Activated CD4-positive, CD25-positive, alpha-beta regulatory T cell treated with anti-CD3 and anti-CD28 coated beads, Interleukin-2, amount 50 U/mL, for 24 hours (primary cell): Measurements from ENCODE around the gene ARHGEF25.
"Not testable (repeated sequence)": the region's sequence is repeated elsewhere in the genome, so short reads cannot be mapped to it uniquely, and the experiment has no call there.

Experiments used
- ATAC-seq, 2 donors: fragments of 150-1000 bp; cut with Tn5 transposase; one replicate each; pipeline ENCODE4 v1.10.0; 2021; ENCODE audit warnings: mild to moderate bottlenecking in 1 of 2, moderate library complexity in 1 of 2

ARHGEF25 gene

DNA sequence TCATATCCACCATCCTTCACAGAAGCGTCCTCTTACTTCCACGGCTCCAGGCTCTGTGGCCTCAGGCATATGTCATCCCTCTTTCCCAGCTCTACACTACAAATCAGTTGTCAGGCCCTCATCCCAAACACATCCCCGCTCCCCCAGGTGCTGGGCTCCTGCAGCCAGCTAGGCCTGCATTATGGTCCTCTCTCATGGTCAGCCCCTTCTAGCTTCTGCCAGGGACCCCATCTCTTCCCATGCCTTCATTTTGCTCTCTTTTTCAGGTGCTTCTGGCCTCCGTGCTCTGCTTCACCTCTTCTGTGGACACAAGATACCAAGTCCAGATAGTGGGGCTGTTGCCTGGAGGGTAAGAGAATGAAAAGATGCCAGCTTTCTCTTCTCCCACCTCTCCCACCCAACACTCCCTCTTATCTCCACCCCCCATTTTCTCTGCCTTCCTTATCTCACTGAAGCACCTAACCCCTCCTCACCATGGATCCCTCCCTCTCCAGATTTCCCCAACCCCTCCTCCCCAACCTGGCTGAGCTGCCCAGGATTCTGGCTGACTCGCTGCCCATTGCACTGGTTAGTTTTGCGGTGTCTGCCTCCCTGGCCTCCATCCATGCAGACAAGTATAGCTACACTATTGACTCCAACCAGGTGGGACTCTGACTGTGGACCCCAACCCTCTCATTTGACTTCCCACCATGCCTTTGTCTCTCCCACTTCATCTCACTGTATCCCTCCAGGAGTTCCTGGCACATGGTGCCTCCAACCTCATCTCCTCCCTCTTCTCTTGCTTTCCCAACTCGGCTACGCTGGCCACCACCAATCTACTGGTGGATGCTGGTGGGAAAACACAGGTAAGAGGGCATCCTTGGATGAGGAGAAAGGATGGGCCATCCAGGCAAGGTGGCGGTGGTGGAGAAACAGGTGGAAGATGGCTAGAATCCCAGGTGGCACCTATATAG is 11.3 kb downstream of the ARHGEF25 start:
- no peak for ATAC-seq

DNA sequence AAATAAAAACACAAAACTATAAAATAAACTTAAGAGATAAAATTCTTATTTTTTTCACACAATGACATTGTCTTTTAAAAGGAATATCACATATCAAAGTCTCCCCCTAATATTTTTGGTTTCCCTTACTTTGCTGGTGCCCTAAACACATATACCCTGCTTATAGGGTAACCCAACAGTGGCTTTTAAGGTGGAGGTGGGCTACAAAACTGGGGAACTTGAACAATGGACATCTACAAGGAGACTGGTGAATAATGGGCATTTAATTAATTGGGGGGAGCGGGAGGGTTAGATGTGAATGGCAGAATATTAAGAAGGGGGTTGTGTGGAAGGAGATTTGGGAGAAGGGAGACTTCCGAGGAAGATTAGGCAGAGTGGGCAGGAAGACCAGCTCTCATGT is 12.2 kb downstream of the ARHGEF25 start:
- ATAC-seq: no peak

DNA sequence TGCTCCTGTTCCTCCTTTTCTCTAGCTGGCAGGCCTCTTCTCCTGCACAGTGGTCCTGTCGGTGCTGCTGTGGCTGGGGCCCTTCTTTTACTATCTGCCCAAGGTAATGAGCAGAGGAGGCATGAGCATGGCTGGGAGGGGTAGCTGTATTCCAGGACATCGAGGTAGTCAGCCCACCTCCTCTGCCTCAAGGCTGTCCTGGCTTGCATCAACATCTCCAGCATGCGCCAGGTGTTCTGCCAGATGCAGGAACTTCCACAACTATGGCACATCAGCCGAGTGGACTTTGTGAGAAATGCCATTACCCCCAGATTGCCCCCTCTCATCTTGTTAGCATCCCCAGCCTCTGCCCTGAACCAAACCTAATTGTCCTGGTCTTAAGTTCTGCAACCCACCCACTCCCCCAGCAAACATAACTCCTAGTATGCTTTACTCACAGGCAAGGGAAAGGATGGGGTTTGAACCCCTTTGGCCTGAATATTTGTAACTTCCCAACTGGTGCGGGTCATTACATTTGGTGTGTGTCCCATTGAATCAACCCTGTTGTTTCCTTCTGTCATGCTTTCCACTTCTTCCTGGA is 12.7 kb downstream of the ARHGEF25 start:
- no peak for ATAC-seq

DNA sequence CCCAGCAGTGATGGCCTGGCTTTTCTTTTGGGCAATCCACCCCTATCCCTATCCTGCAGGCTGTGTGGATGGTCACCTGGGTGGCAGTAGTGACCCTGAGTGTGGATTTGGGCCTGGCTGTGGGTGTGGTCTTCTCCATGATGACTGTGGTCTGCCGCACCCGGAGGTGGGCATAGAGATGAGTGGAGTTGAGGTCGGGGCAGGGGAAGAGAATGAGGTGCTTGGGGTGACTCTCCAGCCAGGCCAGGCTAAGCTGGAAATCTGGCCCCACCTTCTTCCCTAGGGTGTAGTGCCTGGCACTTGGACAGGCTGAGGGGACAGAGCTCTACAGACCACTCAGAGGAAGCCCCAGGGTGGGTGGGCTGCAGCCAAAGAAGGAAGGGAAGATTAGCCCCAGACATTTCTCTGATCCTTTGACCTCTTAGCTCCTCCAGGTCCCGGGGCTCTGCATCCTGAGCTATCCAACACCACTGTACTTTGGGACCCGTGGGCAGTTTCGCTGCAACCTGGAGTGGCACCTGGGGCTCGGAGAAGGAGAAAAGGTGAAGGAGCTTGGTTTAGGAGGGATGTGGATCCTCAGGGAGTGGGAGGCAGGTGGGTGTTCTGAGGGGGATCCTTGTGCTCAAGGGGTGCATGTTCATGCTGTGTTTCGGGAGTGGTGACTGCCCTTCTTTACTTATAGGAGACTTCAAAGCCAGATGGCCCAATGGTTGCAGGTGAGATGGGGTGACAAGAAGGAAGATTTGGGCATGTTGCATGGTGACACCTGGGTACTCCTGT is 13.4 kb downstream of the ARHGEF25 start:
- ATAC-seq: no peak

DNA sequence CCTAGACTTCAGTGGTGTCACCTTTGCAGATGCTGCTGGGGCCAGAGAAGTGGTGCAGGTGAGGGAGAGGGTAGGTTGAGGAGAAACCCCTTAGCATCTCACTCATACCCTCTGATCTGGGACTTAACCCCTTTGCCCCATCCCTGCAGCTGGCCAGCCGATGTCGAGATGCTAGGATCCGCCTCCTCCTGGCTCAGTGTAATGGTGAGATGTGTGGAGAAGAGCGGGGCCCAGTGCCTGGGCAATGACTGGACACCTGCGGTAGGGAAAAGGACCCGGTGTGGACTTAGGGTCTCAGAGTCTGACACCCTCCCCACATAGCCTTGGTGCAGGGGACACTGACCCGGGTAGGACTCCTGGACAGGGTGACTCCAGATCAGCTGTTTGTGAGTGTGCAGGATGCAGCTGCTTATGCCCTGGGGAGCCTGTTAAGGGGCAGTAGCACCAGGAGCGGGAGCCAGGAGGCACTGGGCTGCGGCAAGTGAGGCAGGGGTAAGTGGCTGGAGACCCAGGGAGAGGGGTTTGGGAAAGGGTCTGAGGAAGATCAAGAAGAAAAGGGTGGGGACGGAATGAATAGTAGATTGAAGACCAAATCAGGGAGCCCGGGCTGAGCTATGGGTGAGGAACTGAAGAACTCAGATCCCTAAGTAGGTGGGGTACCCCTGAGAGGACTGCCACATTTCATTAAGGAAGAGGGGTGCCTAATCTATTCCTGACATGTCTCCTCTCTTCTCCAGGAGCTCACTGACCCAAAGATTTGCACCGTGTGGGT is 14.2 kb downstream of the ARHGEF25 start:
- ATAC-seq: no peak

DNA sequence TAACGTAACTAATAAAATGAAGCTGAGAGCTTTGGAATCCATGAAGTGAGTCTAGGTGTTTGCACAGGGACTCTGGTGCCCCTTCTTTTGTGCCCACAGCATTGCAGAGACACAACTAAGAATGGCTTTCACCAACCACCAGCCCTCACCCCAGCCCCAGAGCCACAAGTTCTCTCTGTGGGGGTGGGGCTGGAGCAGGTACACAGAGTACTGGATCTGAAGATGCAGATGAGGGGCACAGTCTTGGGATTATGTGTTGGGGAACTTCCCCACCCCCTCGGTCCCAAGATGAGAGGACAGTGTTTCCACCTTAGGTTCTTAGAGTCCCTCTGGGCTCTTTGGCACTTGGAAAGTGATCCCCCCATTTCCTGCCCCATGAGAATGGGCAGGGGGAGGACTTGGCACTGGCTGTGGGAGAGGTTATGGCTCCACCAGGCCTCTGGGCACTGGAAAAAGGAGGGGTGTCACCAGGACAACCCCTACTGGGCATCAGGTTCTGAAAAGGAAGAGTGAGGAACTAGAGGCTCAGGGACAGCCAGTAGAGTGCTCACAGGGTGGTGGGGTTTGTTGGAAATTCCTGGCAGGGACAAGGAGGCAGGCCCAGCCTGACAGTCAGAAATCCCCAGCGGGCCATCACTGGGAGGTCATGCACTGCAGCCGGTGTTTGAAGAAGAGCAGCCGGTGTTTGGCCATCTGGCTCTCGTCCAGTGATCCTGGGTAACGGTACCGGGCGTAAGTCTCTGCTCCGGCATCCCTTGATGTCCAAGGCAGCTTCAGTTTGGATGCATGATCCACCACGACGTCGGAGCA is 15.1 kb downstream of the ARHGEF25 start:
- ATAC-seq: no peak

DNA sequence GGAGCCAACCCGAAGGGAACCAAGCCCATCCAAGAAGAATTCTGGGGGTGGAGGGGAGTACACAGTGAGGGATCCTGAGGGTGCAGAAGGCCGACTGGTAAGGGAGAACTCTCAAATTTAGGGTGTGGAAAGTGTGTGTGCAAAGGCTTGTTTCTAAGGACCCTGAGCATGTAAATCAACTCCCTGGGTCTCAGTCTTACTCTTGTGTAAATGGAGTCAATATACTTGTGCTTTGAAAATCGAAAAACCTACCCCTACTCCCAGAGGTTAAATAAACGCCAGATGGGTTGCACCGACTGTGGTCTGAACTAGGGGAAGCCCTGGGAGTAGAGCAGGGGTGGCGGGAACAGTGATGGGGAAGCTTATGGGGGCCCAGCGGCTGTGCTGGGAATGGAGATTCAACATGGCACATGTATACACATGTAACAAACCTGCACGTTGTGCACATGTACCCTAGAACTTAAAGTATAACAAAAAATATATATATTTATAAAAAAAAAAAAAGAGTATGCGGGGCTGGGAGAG is 15.7 kb downstream of the ARHGEF25 start:
- ATAC-seq: no peak

DNA sequence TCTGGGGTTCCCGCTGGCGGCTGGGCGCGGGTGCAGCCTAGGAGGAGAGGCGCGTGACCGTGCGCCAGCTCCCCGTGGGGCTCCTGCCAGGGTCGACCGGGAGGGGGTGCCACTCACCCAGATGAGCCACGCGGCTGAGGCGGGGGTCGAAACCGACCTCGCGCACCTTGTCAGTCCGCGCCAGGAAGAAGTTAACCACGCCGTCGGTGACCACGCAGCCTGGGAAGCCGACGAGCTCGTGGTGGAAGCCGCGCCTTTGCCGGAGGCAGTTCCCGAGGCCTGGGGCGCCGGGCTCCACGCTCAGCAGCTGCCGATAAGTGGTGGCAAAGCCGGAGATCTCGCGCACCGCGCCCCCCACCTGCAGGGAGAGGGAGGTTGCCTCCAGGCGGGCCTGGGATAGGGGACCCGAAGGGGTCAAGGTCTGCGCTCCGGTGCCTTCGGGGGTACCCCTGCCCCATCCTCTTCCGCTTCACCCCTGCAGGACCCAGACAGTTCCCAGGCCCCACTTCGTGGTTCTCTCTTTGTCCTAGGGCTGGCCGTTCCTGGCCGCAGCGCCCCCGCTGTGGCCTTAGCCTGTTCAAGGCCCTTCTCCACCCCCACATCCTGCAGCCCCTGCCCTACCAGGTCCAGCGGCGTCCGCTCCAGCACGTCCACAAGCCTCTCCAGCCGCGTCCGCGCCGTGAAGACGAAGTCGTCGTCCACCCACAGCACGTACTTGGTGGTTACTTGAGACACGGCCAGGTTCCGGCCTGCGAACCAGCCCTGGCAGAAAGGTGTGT is 16.5 kb downstream of the ARHGEF25 start:
- peak; percentile 23 to 39 for ATAC-seq

DNA sequence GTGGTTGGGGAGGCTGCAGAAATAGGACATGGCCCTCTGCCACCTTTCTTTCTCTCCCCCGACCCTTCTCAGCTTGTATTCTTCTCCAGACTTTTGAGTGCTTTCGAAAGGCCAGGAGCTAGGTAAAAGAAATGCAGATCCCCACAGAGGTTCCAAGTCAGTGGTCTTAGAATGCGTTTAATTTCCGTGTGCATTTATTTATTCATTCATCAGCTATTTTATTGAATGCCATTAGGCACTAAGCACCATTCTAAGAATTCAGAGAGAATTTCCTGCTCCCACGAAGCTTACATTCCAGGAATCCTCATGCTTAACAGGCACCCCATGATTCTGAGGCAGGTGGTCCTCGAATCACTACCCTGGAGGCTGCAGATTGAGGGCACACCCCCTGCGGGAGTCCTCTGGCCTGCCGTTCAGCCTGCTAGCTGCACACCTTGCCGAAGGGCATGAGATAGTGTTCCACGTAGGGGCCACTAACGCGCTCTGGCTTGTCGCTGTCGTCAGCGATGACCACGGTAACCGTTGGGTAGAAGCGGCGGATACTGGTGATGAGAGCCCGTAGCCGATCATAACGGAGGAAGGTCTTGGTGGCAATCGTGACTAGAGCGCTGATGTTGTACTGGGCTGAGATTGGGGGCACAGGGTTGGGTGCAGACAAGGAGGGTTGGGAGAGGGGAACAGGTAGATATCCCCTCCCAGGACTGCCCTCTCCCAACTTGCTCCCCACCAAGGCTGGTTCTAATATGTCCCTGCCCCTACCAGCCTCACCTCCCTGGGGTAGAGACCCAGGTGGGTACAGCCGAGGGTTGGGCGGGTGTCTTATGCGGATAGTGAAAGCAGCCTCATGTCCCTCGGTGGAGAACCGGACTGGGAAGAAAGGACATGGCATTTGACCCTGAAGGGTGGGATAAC is 17.3 kb downstream of the ARHGEF25 start:
- ATAC-seq: no peak

DNA sequence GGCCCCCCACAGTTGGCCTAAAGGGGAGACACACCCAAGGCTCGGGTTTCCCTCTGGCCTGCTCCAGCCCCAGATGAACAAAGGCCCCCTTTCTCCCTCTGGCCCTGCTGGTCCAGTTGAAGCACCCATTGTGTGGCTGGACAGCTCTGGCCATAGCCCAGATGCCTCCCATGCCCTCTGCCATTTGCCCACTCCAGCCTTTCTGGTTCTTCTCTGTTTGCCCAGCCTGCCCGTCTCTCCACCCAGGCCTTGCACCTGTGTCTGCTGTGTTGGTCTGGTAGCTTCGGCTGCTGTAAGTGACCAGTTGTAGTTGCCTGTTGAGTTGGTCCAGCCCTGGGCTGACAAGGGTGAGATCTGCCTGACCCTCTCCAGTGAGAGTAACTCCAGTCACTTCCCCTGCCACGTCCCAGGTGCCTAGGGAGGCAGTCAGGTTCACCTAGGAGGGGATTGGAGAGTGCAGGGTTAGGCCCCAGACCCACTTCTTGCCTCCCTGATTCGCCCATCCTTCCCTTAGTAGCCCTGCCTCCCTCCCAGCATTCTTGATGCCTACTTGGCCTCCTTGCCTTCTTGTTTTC is 18.7 kb downstream of the ARHGEF25 start:
- no peak for ATAC-seq

DNA sequence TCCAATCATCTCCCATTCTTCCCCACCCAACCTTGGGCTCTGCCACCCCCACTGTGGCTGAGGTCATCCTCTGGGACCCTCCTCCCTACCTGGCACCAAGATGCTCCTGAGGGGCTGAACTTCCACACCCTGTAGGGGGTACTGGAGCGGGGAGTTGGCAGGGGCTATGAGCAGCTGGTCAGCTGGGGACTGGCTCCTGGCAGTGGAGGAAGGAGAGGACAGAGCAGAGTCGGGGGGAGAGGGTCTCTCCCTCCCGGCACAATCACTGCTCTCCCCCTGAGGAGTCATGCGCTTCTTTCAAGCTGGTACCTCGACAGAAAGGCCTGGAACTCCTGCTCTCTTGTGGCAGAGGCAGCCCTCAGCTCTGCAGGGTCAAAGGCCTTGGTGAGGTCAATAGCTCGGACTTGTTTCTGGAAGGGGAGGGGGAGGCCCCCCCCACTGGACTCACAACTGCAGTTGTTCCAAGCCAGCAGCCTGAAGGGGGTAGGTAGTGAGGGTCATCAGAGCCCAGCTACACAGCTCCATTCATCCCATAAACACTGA is 19.7 kb downstream of the ARHGEF25 start:
- no peak for ATAC-seq

DNA sequence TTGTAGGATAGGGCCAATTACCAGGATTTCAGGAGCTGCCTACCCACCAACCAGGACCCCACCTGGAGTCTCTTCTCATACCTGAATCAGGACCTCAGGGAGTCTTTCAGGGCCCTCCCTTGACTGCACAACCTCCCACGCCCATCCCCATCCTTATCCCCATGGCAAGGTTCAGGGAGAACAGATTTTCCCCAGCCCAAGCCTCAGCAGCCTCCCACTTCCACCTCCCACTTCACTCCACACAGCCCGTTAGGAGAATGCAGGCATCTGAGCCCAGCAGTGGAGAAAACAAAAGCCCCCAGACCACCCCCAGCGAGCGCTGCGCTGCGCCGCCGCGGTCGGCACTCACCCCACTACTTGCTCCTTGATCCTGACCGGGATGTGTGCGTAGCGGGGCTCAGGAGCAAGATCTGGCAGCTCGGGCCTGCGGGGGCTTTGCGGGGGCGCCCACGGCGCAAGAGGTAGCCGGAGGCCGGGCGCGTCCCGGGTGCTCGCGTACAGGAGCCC is 20.4 kb downstream of the ARHGEF25 start:
- no peak for ATAC-seq

DNA sequence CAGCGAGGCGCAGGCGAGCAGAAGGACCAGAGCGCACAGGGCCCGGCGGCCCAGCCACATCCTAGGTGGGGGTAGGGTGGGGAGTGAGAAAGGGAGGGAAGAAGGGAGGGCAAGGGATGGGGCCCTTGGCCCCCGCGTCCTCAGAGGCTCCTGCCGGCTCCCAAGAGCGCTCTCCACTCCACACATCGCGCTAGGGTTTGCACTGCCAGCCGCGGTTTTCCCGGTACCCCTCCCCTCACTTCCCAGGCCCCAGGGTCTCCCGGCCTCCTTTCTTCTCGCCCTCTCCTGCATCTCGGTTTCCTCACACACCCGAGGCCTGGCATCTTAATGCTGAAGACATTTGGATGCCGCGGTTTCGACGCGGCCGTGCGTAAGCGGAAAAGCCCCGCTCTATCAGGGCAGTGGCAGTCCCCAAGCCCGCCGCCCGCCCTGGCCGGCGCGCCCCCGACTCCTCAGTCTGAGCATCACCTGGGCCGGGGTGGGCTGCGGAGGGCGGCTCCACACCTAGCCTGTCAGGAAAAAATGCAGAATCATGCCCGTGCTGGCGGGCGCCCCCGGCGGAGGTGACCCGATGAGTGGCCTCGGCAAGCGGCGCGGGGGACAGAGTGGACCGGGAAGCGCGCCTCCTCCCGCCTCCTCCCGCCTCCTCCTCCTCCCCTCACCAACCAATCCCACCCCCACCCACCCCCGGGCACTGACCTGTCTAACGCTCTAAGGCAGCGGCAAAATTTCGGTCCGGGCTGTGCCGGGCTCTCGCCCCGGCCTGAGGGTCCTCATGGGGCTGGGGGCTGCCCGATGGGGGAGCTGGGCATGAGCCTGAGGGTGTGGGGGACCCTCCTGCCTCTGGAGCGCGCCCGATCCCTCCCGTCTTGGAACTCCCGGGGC is 21.1 kb downstream of the ARHGEF25 start:
- peak; percentile 29 to 36 for ATAC-seq

DNA sequence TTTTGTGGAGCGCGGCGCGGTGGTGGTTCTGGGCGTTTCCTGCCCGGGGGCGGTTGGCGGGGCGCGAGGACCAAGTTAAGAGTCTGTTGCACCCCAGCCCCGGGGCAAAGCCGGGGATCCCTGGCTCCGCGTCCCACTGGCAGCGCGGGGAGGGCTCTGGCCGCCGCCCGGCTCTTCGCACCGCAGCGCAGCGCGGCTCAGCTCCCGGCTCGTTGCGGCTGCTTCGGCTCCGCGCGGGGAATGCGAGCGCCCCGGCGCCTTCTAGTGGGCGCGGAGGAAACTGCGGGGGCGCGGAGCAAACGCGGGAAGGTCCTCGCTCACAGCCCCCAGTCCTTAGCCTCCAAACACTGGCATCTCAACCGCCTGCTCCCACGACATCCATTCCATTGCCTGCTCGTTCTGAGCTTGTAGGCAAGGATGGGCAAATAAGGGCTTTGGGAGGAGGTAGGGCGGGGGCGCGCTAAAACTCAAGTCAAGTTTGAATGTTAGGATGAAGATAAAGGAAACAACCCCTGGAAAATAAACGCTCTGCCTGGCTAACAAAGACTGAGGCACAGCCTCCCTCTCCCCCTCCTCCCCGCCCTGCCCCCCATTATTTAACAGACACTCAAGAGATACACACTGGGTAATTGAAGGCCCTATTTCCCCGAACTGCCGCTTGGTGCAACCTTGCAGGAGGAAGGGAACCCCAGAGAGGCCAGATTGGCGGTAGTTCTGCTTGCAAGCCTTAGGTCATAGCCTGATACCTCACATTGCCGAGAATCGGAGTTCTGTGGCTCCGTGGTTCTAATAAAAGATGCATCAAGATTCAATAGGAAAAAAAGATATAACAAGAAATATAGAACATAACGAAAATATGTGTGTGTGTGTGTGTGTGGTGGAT is 22.0 kb downstream of the ARHGEF25 start, which contains the start of gene B4GALNT1:
TSS of gene B4GALNT1 (minus strand) at position 244 of the 883 bp plus-strand sequence. CDS start 1,069 bp downstream, outside the sequence.
- ATAC-seq: peak; percentile 85 to 87

DNA sequence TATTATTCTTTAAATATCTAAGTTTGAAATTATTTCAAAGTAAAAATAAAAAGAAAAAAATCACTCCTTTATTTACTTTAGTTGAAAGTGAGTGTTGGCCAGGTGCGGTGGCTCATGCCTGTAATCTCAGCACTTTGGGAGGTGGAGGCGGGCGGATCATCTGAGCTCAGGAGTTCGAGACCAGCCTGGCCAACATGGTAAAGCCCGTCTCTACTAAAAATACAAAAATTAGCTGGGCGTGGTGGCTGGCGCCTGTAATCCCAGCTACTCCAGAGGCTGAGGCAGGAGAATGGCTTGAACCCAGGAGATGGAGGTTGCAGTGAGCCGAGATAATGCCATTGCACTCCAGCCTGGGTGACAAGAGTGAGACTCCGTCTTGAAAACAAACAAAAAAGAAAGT is 25.5 kb downstream of the ARHGEF25 start:
- ATAC-seq: not testable (repeated sequence)

DNA sequence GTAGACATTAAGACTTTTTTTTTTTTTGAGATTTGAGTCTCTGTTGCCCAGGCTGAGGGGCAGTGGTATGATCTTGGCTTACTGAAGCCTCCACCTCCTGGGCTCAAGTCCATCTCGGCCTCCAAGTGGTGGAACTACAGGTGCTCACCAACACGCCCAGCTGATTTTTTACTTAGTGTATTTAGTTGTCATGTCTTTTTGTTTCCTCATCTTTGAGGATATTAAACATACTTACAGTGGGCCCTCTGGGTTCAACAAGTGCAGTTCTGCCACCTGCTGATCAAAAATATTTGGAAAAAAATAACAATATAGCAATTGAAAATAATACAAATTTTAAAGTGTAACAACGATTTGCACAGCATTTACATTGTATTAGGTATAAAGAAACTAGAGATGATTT is 26.1 kb downstream of the ARHGEF25 start:
- ATAC-seq: no peak
